Neural progenitor cell (in vitro differentiated cells): ENCODE data around the gene DDX20. TPM values are rescaled to one million over a fixed set of nuclear protein-coding genes. Genes with fewer than 3 reads are reported as not detected.

Experiments
- DNase-seq: peaks from one replicate; pipeline ENCODE4 v3.0.0-alpha.2; 2016; ENCODE audit warnings: low spot score
- H2AFZ ChIP-seq: fragments of 200-600 bp; sonication (generic); replicated peaks from 2 replicates; pipeline ENCODE4 v1.6.1; 2016; ENCODE audit warnings: antibody characterized with exemption
- H3F3A ChIP-seq: fragments of 200-600 bp; sonication (generic); 2 replicates; pipeline ENCODE4 v1.6.1; 2016; ENCODE audit warnings: antibody characterized with exemption, low read depth
- H3K27ac ChIP-seq: fragments of 200-600 bp; sonication (generic); 2 replicates; pipeline ENCODE4 v1.5.1; 2016; ENCODE audit warnings: mild to moderate bottlenecking
- H3K27me3 ChIP-seq: fragments of 200-600 bp; sonication (generic); 2 replicates; pipeline ENCODE4 v1.6.1; 2016; ENCODE audit warnings: mild to moderate bottlenecking, moderate library complexity
- H3K36me3 ChIP-seq: fragments of 200-600 bp; sonication (generic); 2 replicates; pipeline ENCODE4 v1.5.1; 2016
- H3K4me1 ChIP-seq: fragments of 200-600 bp; sonication (generic); 2 replicates; pipeline ENCODE4 v1.6.1; 2016; ENCODE audit warnings: mixed run types
- H3K4me2 ChIP-seq: fragments of 200-600 bp; sonication (generic); 2 replicates; pipeline ENCODE4 v1.6.1; 2016
- H3K4me3 ChIP-seq: fragments of 200-600 bp; sonication (generic); 2 replicates; pipeline ENCODE4 v1.5.1; 2016
- H3K79me2 ChIP-seq: fragments of 200-600 bp; sonication (generic); 2 replicates; pipeline ENCODE4 v1.6.1; 2016; ENCODE audit warnings: low read depth
- H3K9ac ChIP-seq: fragments of 200-600 bp; sonication (generic); 2 replicates; pipeline ENCODE4 v1.6.1; 2016
- H3K9me3 ChIP-seq: fragments of 200-600 bp; sonication (generic); 2 replicates; pipeline ENCODE4 v1.5.1; 2016; ENCODE audit warnings: low read depth
- H4K20me1 ChIP-seq: fragments of 200-600 bp; sonication (generic); 2 replicates; pipeline ENCODE4 v1.6.1; 2016; ENCODE audit warnings: low read depth
- H3K27ac Mint-ChIP-seq: 3 replicates; pipeline ENCODE4 v1.8.0; 2021; ENCODE audit warnings: mixed read lengths
- H3K27me3 Mint-ChIP-seq: 2 replicates; pipeline ENCODE4 v1.8.0; 2022; ENCODE audit warnings: low read depth, mild to moderate bottlenecking, inconsistent platforms, moderate library complexity, mixed read lengths; ENCODE audit not compliant: insufficient read depth
- H3K36me3 Mint-ChIP-seq: 3 replicates; pipeline ENCODE4 v1.8.0; 2021; ENCODE audit warnings: mixed read lengths
- H3K4me1 Mint-ChIP-seq: 3 replicates; pipeline ENCODE4 v1.8.0; 2021; ENCODE audit warnings: mixed read lengths
- H3K4me3 Mint-ChIP-seq: 3 replicates; pipeline ENCODE4 v1.8.0; 2021; ENCODE audit warnings: mild to moderate bottlenecking, moderate library complexity, mixed read lengths
- H3K9me3 Mint-ChIP-seq: 3 replicates; pipeline ENCODE4 v1.8.0; 2020; ENCODE audit warnings: mixed read lengths
- CTCF ChIP-seq: fragments of 200-600 bp; sonication (generic); IDR thresholded peaks from 2 replicates; pipeline ENCODE4 v1.5.1; 2017; ENCODE audit warnings: antibody characterized with exemption, mild to moderate bottlenecking
- EZH2 ChIP-seq: fragments of 200-600 bp; sonication (generic); IDR thresholded peaks from 2 replicates; pipeline ENCODE4 v1.6.1; 2017; ENCODE audit warnings: antibody characterized with exemption, mild to moderate bottlenecking, moderate library complexity
- EZH2phosphoT487 ChIP-seq: fragments of 200-600 bp; sonication (generic); IDR thresholded peaks from 2 replicates; pipeline ENCODE4 v1.6.1; 2017; ENCODE audit warnings: antibody characterized with exemption
- total RNA-seq: library from RNA; depleted of rRNA; stranded (reverse); fragments of >200 nt; gene quantifications from 2 replicates; pipeline ENCODE4 v1.2.3, GENCODE V29; 2015; ENCODE audit warnings: low replicate concordance

The DDX20 gene
- total RNA-seq, 1 donor from 2014 or later, result 30.4 TPM

- peaks cover 28% of the 10 kb centered on the region for H3F3A ChIP-seq
- Mint-ChIP-seq H3K4me3 (no peak overlapping the region), H3K27ac (no peak overlapping the region), H3K9me3 (no peaks in the 10 kb centered on the region), H3K36me3 (peaks cover 7% of the 10 kb centered on the region), H3K27me3 (no peaks in the 10 kb centered on the region), H3K4me1 (peaks cover 2% of the 10 kb centered on the region)
- H3K4me2 ChIP-seq, result no peak overlapping the region
- no peaks in the 10 kb centered on the region for H3K27me3 ChIP-seq
- H2AFZ ChIP-seq, result no peak overlapping the region
- no peaks in the 10 kb centered on the region for H3K9me3 ChIP-seq
- no peak for DNase-seq
- H3K4me3 ChIP-seq, result no peak overlapping the region
- H3K27ac ChIP-seq, result no peak overlapping the region
- peaks cover 27% of the 10 kb centered on the region for H4K20me1 ChIP-seq
- no peak for TF ChIP-seq CTCF
- no peak for TF ChIP-seq EZH2phosphoT487
- TF ChIP-seq EZH2, result no peak
- H3K79me2 ChIP-seq, result no peaks in the 10 kb centered on the region
- H3K9ac ChIP-seq, result no peak overlapping the region
- H3K4me1 ChIP-seq, result no peaks in the 10 kb centered on the region
- peaks cover 5% of the 10 kb centered on the region for H3K36me3 ChIP-seq
Observed at GRCh38 chr1:111770916-111771315, 15.2 kb downstream of the DDX20 start.

- Histone ChIP-seq H3K27ac (no peak overlapping the region), H3K27me3 (no peaks in the 10 kb centered on the region), H3K36me3 (no peaks in the 10 kb centered on the region), H4K20me1 (no peaks in the 10 kb centered on the region), H3K4me1 (no peaks in the 10 kb centered on the region), H3F3A (no peaks in the 10 kb centered on the region), H3K4me2 (no peak overlapping the region), H2AFZ (no peak overlapping the region), H3K9ac (no peak overlapping the region), H3K9me3 (no peaks in the 10 kb centered on the region), H3K4me3 (no peak overlapping the region), H3K79me2 (no peaks in the 10 kb centered on the region)
- no peaks in the 10 kb centered on the region for H3K9me3 Mint-ChIP-seq
- DNase-seq, result no peak
- no peak overlapping the region for H3K4me3 Mint-ChIP-seq
- no peaks in the 10 kb centered on the region for H3K27me3 Mint-ChIP-seq
- no peaks in the 10 kb centered on the region for H3K36me3 Mint-ChIP-seq
- H3K27ac Mint-ChIP-seq, result no peak overlapping the region
- no peak for TF ChIP-seq EZH2
- TF ChIP-seq CTCF, result no peak
- TF ChIP-seq EZH2phosphoT487, result no peak
- H3K4me1 Mint-ChIP-seq, result peaks cover 8% of the 10 kb centered on the region
Observed at GRCh38 chr1:111775966-111776365, 20.3 kb downstream of the DDX20 start.

DNA sequence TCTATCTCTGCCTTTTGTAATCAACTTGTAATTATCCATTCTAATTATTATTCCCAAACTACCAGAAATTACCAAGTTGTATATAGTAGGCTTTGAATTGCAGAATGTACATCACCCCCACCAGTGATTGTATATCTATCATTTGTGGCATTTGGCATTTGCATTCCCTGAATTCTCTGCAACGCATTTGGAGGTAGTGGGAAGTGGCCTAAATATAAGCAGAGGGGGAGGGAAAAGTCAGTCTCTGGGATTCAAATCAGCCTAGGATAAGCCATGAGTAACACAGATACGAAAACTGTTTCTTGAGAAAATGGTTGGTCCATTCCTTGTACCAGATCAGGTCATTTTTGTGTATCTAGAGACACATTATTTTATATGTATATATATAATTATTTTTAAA lies 20.7 kb downstream of the DDX20 start:
- no peaks in the 10 kb centered on the region for H3K79me2 ChIP-seq
- Mint-ChIP-seq H3K27ac (no peak overlapping the region), H3K9me3 (no peaks in the 10 kb centered on the region), H3K27me3 (no peaks in the 10 kb centered on the region), H3K4me3 (no peak overlapping the region), H3K4me1 (peaks cover 8% of the 10 kb centered on the region), H3K36me3 (no peaks in the 10 kb centered on the region)
- no peaks in the 10 kb centered on the region for H3F3A ChIP-seq
- no peak overlapping the region for H2AFZ ChIP-seq
- no peak overlapping the region for H3K4me2 ChIP-seq
- TF ChIP-seq EZH2phosphoT487, result no peak
- TF ChIP-seq CTCF, result no peak
- TF ChIP-seq EZH2, result no peak
- DNase-seq, result no peak
- no peak overlapping the region for H3K4me3 ChIP-seq
- no peaks in the 10 kb centered on the region for H4K20me1 ChIP-seq
- H3K9me3 ChIP-seq, result no peaks in the 10 kb centered on the region
- H3K36me3 ChIP-seq, result no peaks in the 10 kb centered on the region
- no peaks in the 10 kb centered on the region for H3K4me1 ChIP-seq
- H3K9ac ChIP-seq, result no peak overlapping the region
- no peaks in the 10 kb centered on the region for H3K27me3 ChIP-seq
- no peak overlapping the region for H3K27ac ChIP-seq

DNA sequence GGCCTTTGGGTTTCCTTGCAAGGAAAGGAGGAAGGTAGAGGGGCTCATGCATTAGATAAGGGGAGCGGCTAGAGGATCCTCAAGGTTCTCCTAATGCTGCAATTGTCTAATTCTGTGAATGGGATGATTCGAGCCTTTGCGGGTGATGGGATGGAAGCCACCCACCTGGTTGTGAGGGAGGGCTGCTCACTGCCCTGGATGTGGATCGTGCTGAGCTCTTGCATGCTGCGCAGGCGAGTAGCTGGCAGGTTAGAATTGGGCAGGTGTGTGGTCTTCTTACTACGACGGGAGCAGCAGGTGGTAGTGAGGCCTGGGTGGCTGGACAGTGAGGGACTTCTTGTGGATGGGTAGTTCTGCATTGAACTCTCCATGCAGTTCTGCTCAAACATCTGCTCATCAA lies 21.2 kb downstream of the DDX20 start:
- Histone ChIP-seq H3F3A (no peaks in the 10 kb centered on the region), H3K27ac (no peak overlapping the region), H3K27me3 (no peaks in the 10 kb centered on the region), H2AFZ (no peak overlapping the region), H3K4me3 (no peak overlapping the region), H3K36me3 (no peaks in the 10 kb centered on the region), H3K4me2 (no peak overlapping the region), H3K4me1 (no peaks in the 10 kb centered on the region), H4K20me1 (no peaks in the 10 kb centered on the region), H3K9ac (no peak overlapping the region), H3K79me2 (no peaks in the 10 kb centered on the region), H3K9me3 (no peaks in the 10 kb centered on the region)
- no peak for DNase-seq
- no peaks in the 10 kb centered on the region for H3K36me3 Mint-ChIP-seq
- peaks cover 8% of the 10 kb centered on the region for H3K4me1 Mint-ChIP-seq
- no peaks in the 10 kb centered on the region for H3K27me3 Mint-ChIP-seq
- H3K4me3 Mint-ChIP-seq, result no peak overlapping the region
- no peak overlapping the region for H3K27ac Mint-ChIP-seq
- TF ChIP-seq EZH2phosphoT487 (no peak), EZH2 (no peak), CTCF (no peak)
- H3K9me3 Mint-ChIP-seq, result no peaks in the 10 kb centered on the region
